GM21423 (cell line): ENCODE data around the gene TEC.
A peak's percentile ranks its signal among the peaks of the same experiment; 100 is the strongest.
"Not testable (repeated sequence)": the region's sequence is repeated elsewhere in the genome, so short reads cannot be mapped to it uniquely, and the experiment has no call there.

Experiments
- ATAC-seq: cut with Tn5 transposase; IDR thresholded peaks from one replicate; pipeline ENCODE4 v1.9.1; 2021; ENCODE audit warnings: mild to moderate bottlenecking, moderate library complexity; ENCODE audit not compliant: unreplicated experiment

The TEC gene

DNA sequence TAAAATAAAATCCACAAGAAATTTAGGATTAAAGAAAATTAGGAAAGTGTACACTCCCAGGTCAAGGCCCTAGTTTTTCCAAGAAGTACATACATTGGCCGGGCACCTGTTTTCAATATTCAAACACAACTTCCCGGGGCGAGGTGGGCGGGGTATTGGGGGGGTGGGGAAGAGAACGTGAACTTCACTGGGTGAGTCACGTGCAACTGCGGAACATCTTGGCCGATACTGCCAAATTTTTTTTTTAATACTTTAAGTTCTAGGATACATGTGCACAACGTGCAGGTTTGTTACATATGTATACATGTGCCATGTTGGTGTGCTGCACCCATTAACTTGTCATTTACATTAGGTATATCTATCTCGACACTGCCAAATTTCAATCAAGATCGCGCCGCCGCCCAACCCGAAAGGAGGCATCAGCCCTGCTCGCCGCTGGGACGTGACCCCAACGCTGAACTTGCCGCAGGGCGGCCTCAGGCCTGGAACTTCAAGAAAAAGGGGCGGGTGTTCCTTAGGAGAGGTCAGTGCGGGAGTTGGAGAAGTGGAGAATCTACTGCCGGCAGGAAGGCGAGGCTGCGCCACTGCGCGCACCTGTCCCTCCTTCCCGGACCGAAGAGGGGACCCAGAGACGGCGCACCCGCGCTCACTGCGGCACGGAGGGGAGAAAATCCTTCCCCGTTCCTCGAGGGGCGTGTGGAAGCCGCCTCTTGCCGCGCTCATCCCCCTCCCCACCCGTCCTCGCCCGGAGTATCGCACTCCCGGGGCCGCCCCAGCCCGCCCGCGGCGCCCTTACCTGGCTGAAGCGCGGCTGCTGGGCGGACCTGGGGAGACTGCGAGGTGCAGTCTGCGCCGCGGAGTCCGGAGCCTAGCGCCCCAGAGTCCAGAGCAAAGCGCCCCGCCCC is at the start of gene TEC:
TSS of gene TEC (minus strand) at position 883 of the 905 bp plus-strand sequence. CDS start 41,224 bp downstream, outside the sequence.
- ATAC-seq: peak; percentile 16

DNA sequence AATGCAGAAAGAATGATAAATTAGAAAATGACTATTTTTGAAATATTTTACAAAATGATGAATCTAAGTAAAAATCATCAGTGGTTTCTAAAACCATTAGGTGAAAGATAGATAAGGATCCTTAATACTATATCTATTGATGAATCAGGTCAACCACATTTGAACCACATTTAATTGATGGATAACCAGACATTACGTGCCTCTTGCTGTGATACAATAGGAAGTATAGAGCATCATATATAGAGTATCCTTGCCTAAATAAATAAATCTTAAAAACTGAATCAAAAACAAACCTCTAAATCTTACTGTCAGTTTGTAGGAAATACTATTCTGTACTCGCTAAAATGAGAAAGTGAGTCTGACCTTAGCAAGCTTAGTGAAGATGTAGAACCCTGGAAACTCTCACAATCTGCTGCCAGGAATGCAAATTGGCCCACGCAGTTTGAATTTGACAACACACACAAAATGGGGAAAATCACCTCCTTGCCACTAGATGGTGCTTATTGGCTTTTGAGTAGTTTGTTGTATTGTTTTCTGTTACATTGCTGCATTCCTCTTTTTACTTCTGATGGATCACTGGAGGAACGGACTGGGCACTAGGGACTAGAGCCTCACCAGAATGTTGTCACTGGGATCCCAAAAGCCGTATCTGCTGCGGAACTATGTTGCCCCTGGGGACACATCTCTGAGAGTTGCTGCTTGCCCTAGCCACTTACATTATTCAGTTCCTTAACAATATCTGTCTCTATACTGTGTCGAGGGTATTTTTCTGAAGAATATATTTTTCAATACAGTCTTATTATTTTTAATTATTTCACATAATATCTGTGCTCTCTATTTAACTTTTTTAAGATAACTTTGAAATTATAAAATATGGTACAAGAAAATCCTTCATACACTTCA is 46.3 kb upstream of the TEC start:
- ATAC-seq: peak; percentile 72

- ATAC-seq: not testable (repeated sequence)
These were observed 45.1 kb upstream of the TEC start for GRCh38 chr4:48314746-48315145.

GRCh38 chr4:48311896-48312295 is 42.3 kb upstream of the TEC start:
- ATAC-seq: no peak

- no peak for ATAC-seq
These were observed 39.3 kb upstream of the TEC start for GRCh38 chr4:48308901-48309300.

DNA sequence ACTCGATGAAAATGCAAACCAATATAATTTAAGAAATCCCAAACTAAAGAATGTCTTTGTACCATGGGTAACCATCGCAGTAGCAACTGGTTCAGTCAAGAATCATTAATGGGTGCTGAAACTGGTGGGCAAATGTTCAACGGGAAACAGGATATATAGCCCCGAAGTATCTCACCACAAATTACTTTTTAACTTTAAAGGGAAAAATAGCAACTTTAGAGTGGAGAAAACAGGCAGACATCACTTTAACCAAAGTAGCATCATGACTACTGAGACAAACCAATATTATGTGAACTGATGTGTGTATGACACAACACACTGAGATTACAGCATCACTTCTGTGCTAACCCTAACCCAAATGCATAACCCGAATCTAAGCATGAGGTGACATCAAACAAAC is 37.9 kb upstream of the TEC start:
- peak; percentile 80 for ATAC-seq

DNA sequence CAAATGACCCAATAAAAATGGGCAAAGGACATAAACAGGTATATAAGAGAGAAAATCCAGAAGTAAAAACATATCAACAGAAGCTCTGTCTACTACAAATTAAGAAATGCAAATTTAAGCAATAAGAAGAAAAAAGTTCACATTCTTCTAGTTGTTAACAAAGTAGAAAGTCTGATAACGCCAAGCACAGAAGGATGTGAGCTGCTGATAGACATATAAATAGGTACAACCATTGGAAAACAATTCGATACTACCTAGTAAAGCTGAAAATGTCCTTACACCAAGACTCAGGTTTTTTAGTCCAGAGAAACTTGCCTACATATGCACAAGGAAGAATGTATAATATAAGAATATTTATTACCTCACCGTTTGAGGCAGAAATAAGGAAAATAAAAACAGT is 35.9 kb upstream of the TEC start:
- no peak for ATAC-seq

GRCh38 chr4:48300004-48300403 is 30.4 kb upstream of the TEC start:
- no peak for ATAC-seq

DNA sequence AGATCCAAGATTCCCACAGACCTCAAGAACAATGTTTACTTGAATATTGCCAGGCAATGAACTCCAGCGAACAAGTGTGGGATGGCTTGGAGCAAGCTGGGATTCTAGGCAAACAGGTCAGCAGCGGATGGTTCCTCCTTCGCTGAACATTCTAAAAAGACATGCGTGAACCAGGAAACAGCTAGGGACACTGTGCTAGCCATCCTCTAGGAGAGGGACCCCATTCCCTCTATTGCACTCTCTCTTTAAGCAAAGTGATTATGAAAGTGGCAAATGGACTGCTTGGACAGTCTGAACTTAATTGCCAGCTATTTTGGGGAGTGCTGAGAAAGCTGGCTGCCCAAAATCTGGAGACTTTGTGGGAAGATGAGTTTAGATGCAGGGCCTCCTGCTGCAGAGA is 29.9 kb upstream of the TEC start:
- ATAC-seq: no peak

GRCh38 chr4:48297256-48297846 is 27.7 kb upstream of the TEC start:
- ATAC-seq: no peak

DNA sequence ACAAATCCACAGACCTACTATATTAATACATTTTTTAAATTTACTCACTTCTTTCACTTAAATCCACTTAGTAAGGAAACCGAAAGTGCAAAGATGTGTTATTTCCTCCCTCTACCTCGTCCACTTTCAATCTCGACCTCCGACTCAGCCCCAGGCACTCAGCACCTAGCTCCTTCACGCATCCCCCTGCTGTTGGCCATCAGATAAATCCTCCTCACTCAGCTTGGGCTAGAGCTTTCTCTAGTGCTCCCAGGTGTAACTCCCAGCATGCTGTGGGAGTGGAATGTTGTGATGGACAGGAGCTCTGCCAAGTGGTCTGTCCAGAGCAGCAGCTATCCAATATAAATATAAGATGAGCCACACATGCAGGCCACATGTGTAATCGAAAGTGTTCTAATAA is 26.7 kb upstream of the TEC start:
- ATAC-seq: peak; percentile 90

GRCh38 chr4:48295116-48295515 is 25.5 kb upstream of the TEC start:
- no peak for ATAC-seq

- not testable (repeated sequence) for ATAC-seq
These were observed 22.7 kb upstream of the TEC start for GRCh38 chr4:48292218-48292790.

DNA sequence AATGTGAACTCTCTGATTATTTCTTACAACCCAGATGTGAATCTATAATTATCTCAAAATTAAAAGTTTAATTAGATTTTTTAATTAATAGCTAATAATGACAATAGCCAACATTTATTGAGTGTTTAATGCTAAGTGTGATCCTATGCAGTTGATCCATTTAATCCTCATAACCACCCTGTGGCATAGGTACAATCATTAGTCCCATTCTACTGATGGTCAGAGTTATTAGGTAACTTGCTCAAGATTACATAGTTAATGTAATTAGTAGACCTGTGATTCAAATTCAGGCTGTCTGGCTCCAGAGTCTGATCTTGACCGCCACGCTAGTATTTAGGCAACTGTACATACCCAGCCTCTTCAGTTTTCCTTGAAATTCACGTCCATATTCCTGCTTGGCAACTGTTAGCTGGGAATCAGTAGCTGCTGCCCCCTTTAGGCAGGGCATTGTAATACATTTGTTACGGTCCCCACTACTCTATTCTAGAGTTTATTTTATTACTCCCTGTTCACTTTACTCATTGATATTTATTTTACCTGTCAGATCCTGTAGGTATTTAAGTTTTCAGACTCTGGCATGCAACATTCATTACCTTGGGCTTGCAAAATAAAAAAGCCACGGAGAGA is 20.6 kb upstream of the TEC start:
- ATAC-seq: no peak

- ATAC-seq: not testable (repeated sequence)
These were observed 16.4 kb upstream of the TEC start for GRCh38 chr4:48286060-48286459.

- not testable (repeated sequence) for ATAC-seq
These were observed 16.0 kb upstream of the TEC start for GRCh38 chr4:48285640-48286039.

DNA sequence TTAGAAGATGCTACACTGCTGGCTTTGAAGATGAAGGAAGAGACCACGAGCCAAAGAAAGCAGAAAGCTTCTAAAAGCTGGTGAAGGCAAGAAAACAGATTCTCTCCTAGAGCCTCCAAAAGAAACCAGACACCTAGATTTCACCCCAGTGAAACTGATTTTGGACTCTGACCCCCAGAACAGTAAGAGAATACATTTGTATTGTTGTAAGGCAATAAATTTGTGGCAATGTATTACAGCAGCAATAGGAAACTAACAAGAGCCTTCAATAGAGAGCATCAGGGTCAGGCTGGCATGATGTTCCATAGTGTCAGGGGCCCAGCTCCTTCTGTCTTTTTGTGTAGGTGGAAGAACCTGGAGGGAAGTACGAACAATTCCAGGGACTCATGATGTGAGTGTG is 6.0 kb upstream of the TEC start:
- ATAC-seq: no peak

DNA sequence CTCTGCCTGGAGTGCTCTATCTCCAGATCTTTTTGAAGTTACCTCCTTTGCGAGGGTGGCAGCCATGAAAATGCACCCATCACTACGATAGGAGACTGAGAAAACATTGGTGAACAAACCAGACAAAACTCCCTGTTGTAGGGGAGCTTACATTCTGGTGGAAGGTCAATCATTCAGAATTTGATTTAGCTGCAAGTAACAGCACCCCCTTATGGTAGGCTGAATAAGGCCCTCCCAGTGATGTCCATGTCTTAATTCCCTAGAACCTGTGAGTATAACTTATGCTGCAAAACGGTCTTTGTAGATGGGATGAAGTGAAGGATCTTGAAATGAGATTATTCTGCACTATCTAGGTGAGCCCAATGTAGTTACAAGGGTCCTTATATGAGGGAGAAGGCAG is 5.6 kb upstream of the TEC start:
- peak; percentile 39 for ATAC-seq

GRCh38 chr4:48271626-48272025 is 2.0 kb upstream of the TEC start:
- ATAC-seq: no peak

DNA sequence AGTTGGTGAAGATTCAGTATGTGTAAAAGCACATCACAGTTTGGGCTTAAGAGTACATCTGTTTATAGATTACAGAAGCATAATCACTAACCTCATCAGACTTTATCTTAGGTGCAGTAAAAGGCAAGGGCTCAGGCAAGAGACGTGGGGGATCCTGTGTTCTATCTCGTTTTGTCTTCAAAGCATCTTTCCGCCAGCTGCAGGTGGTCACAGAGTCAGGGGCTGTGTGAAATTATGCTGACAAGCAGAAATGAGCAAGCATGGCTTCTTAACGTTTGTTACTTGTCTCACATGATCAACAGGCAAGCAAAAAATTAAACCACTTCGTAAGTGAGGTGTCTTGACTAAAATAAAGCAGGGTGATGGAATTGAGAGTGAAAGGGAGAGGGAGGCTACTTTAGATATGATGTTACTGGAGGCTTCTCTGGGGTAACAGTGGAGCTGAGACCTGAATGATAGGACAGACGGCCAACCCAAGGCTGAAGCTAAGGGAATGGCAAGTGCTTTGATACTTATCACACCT is 1.4 kb upstream of the TEC start:
- peak; percentile 11 for ATAC-seq
